Activated CD8-positive, alpha-beta memory T cell treated with anti-CD3 and anti-CD28 coated beads, Interleukin-2, amount 50 U/mL, for 24 hours (primary cell): ENCODE results near the gene AVPR1A.

Experiments
- DNase-seq: peaks from one replicate; pipeline ENCODE4 v3.0.0-alpha.2; 2020; ENCODE audit errors: extremely low read depth

Gene AVPR1A

DNA sequence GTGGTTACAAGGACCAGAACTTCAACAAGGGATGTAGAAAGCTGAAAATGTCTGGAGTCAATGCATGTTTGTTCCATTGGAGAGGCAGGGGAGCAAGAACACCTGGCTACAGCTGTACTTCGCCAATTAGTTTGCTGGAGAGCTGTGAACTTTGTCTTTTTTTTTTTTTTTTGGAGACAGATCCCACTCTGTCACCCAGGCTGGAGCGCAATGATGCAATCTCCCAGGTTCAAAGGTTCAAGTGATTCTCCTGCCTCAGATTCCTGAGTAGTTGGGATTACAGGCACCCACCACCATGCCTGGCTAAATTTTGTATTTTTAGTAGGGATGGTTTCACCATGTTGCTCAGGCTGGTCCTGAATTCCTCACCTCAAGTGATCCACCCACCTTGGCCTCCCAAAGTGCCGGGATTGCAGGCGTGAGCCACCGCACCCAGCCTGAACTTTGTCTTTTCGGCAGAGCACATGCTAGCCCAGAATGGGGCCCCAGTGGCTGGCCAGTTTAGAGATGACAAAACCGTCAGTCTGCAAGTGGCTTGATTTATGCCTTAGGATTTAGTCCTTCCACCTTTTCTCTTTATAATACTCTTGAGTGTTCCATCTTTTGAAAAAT is 55.5 kb downstream of the AVPR1A start:
- no peak for DNase-seq

- no peak for DNase-seq
These were observed 57.3 kb downstream of the AVPR1A start for GRCh38 chr12:63093711-63094110.

DNA sequence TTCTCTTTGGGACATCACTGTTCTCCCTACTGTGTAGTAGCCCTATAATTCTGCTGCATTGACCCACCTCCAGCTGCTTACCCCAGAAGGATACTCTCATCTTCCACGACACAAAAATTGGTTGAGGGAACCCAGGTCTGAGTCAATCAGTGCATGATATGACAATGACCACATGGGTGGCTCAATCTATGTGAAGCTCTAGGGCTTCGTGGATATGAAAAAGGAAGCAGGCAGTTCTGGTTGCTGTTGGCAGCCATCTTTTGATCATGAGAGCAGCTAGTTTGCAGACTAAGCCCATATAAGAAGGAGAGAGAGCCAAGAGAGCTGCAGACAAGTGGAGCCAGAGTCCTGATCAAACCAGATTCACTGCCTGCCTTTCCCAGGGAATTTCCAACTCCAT is 57.9 kb downstream of the AVPR1A start:
- no peak for DNase-seq
